ENCODE results near the gene SMARCD3.

The SMARCD3 gene

GRCh38 chr7:151201751-151202150 lies 46.7 kb downstream of the SMARCD3 start:
- in situ Hi-C loops (cut with MboI; ENCODE audit: low pct_unique_long_range_greater_than_20kb, low sequenced_read_pairs, unreplicated experiment), result no loop called here
- no peak for DNase-seq (ENCODE audit: low spot score)

DNA sequence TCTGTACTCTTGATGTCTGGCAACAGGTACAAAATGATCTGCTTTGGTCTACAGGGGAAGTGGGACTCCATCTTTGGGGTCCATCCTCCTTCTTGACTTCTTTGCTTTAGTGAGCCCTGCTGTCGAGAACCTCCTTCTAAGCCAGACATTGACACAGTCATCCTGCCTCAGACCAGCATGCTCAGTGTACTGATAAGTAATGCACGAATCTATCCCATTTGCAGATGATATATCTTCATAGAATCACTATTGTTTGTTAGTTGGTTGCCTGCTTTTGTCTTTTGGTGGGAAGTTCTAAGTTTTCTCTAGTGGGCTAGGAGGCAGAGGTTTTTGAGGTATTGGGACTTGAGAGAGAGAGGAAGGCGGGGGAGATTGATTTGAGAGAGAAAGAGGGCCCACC lies 47.1 kb downstream of the SMARCD3 start:
- in situ Hi-C loops (cut with MboI; ENCODE audit: low pct_unique_long_range_greater_than_20kb, low sequenced_read_pairs, unreplicated experiment), result no loop called here
- DNase-seq (ENCODE audit: low spot score), result no peak
- no peak for TF ChIP-seq CTCF (IDR thresholded peaks at IDR 0.05; ENCODE audit: extremely low read depth, insufficient read depth, missing control alignments)

More at GRCh38 chr7:151201751-151202150, 46.7 kb downstream of the SMARCD3 start:
- TF ChIP-seq CTCF (IDR thresholded peaks at IDR 0.05; ENCODE audit: extremely low read depth, insufficient read depth, missing control alignments), result no peak

- in situ Hi-C loops (cut with MboI; ENCODE audit: low pct_unique_long_range_greater_than_20kb, low sequenced_read_pairs, unreplicated experiment), result no loop called here
- DNase-seq (ENCODE audit: low spot score), result no peak
These were observed 49.3 kb downstream of the SMARCD3 start for GRCh38 chr7:151198945-151199848.

DNA sequence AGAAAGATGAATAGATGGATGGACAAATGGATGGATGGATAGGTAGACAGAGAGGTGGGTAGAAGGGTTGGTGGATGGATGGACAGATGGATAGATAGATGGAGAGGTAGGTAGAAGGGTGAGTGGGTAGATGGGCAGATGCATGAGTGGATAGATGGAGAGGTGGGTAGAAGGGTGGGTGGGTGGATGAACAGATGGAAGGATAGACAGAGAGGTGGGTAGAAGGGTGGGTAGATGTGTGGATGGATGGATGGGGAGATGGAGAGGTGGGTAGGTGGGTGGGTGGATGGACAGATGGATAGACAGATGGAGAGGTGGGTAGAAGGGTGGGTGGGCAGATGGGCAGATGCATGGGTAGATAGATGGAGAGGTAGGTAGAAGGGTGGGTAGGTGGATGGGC lies 50.6 kb downstream of the SMARCD3 start:
- no peak for TF ChIP-seq CTCF (IDR thresholded peaks at IDR 0.05; ENCODE audit: extremely low read depth, insufficient read depth, missing control alignments)
- no peak for DNase-seq (ENCODE audit: low spot score)
- in situ Hi-C loops (cut with MboI; ENCODE audit: low pct_unique_long_range_greater_than_20kb, low sequenced_read_pairs, unreplicated experiment), result no loop called here

More at GRCh38 chr7:151198945-151199848, 49.3 kb downstream of the SMARCD3 start:
- TF ChIP-seq CTCF (IDR thresholded peaks at IDR 0.05; ENCODE audit: extremely low read depth, insufficient read depth, missing control alignments), result no peak

GRCh38 chr7:151195616-151196450 lies 52.7 kb downstream of the SMARCD3 start:
- DNase-seq (ENCODE audit: low spot score), result no peak
- no peak for TF ChIP-seq CTCF (IDR thresholded peaks at IDR 0.05; ENCODE audit: extremely low read depth, insufficient read depth, missing control alignments)
- in situ Hi-C loops (cut with MboI; ENCODE audit: low pct_unique_long_range_greater_than_20kb, low sequenced_read_pairs, unreplicated experiment), result no loop called here

- no peak for DNase-seq (ENCODE audit: low spot score)
- in situ Hi-C loops (cut with MboI; ENCODE audit: low pct_unique_long_range_greater_than_20kb, low sequenced_read_pairs, unreplicated experiment), result no loop called here
- no peak for TF ChIP-seq CTCF (IDR thresholded peaks at IDR 0.05; ENCODE audit: extremely low read depth, insufficient read depth, missing control alignments)
These were observed 54.3 kb downstream of the SMARCD3 start for GRCh38 chr7:151194188-151194587.

All from GM13977 (cell line).